D341Med (cell line): ENCODE data around the gene INPP5A.
"Not testable (repeated sequence)": the region's sequence is repeated elsewhere in the genome, so short reads cannot be mapped to it uniquely, and the experiment has no call there.

Source experiments
- DNase-seq: peaks from one replicate; pipeline ENCODE4 v3.0.0; 2012; ENCODE audit warnings: low spot score

The INPP5A gene

GRCh38 chr10:132727411-132727810 is 189.8 kb downstream of the INPP5A start:
- DNase-seq, result no peak

GRCh38 chr10:132728321-132728720 is 190.7 kb downstream of the INPP5A start:
- no peak for DNase-seq

- DNase-seq, result no peak
Observed at GRCh38 chr10:132728741-132729140, 191.2 kb downstream of the INPP5A start.

- DNase-seq, result no peak
Observed at GRCh38 chr10:132729810-132730572, 192.4 kb downstream of the INPP5A start.

- DNase-seq, result no peak
Observed at GRCh38 chr10:132730573-132730953, 193.0 kb downstream of the INPP5A start.

GRCh38 chr10:132732518-132732917 is 194.9 kb downstream of the INPP5A start:
- DNase-seq, result no peak

GRCh38 chr10:132733926-132734325 is 196.3 kb downstream of the INPP5A start:
- DNase-seq, result no peak

GRCh38 chr10:132735341-132735775 is 197.8 kb downstream of the INPP5A start:
- DNase-seq, result no peak

- DNase-seq, result no peak
Observed at GRCh38 chr10:132735923-132736391, 198.4 kb downstream of the INPP5A start.

GRCh38 chr10:132737390-132738048 is 199.9 kb downstream of the INPP5A start:
- no peak for DNase-seq

GRCh38 chr10:132738454-132739224 is 201.1 kb downstream of the INPP5A start:
- DNase-seq, result no peak

GRCh38 chr10:132739225-132739613 is 201.6 kb downstream of the INPP5A start:
- DNase-seq, result no peak

- no peak for DNase-seq
Observed at GRCh38 chr10:132740588-132740987, 203.0 kb downstream of the INPP5A start.

- no peak for DNase-seq
Observed at GRCh38 chr10:132742167-132742836, 204.7 kb downstream of the INPP5A start.

GRCh38 chr10:132742837-132743194 is 205.2 kb downstream of the INPP5A start:
- DNase-seq, result no peak

GRCh38 chr10:132743196-132743924 is 205.8 kb downstream of the INPP5A start:
- DNase-seq, result not testable (repeated sequence)

GRCh38 chr10:132743925-132744490 is 206.4 kb downstream of the INPP5A start:
- DNase-seq, result no peak

- DNase-seq, result no peak
Observed at GRCh38 chr10:132744839-132745238, 207.3 kb downstream of the INPP5A start.

GRCh38 chr10:132745511-132745910 is 207.9 kb downstream of the INPP5A start:
- no peak for DNase-seq

GRCh38 chr10:132745971-132746370 is 208.4 kb downstream of the INPP5A start:
- DNase-seq, result no peak

- DNase-seq, result no peak
Observed at GRCh38 chr10:132746386-132746785, 208.8 kb downstream of the INPP5A start.
